Tibial artery (tissue), 4 donors: ENCODE data around the gene CCDC83.

Experiments used
- DNase-seq, 2 donors: peaks; one replicate each; pipeline ENCODE4 v3.0.0-alpha.2; 2019
- H3K27ac ChIP-seq, 2 donors: fragments of 200-600 bp; sonication (generic) in 1 of 2; 1 replicate in 1 of 2; 2 replicates in 1 of 2; pipeline ENCODE4 v1.5.1; 2018 to 2019; ENCODE audit warnings: mild to moderate bottlenecking in 1 of 2
- H3K27me3 ChIP-seq, 2 donors: fragments of 200-600 bp; sonication (generic) in 1 of 2; one replicate each; pipeline versions ENCODE4 v1.5.1 to v1.6.0; 2016 to 2019
- H3K36me3 ChIP-seq, 3 donors: fragments of 200-600 bp; sonication (generic) in 2 of 3; one replicate each; pipeline ENCODE4 v1.5.1; 2016 to 2019; ENCODE audit warnings: mild to moderate bottlenecking in 2 of 3
- H3K4me1 ChIP-seq, 4 donors: fragments of 200-600 bp; sonication (generic) in 2 of 4; 1 replicate in 3 of 4; 2 replicates in 1 of 4; pipeline ENCODE4 v1.5.1; 2016 to 2019
- H3K4me3 ChIP-seq, 2 donors: fragments of 200-600 bp; sonication (generic) in 1 of 2; 1 replicate in 1 of 2; 2 replicates in 1 of 2; pipeline ENCODE4 v1.5.1; 2018 to 2019; ENCODE audit warnings: mild to moderate bottlenecking in 2 of 2
- H3K9me3 ChIP-seq, 3 donors: fragments of 200-600 bp; sonication (generic) in 1 of 3; one replicate each; pipeline ENCODE4 v1.5.1; 2016 to 2019
- CTCF ChIP-seq, 2 experiments: fragments of 200-600 bp in 1 of 2; fragments of 450-650 bp in 1 of 2; IDR thresholded peaks; one replicate each; pipeline ENCODE4 v1.5.1; 2017 to 2019; ENCODE audit warnings: antibody characterized with exemption in 2 of 2, mild to moderate bottlenecking in 1 of 2, moderate library complexity in 1 of 2
- intact Hi-C: fragments of 100-400 bp; cut with DNase I; formaldehyde crosslinking; loops from one replicate; pipeline ENCODE4 v1.15.0; 2023; ENCODE audit warnings: low total_unique reads

The CCDC83 gene

GRCh38 chr11:85945788-85946187 lies 90.6 kb downstream of the CCDC83 start:
- Histone ChIP-seq H3K36me3 (no peaks in the 10 kb centered on the region), H3K4me1 (peaks cover 0 to 23% (median 15%) of the 10 kb centered on the region in 4 donors), H3K27ac (no peak overlapping the region), H3K4me3 (no peak overlapping the region), H3K27me3 (no peaks in the 10 kb centered on the region), H3K9me3 (no peaks in the 10 kb centered on the region)
- TF ChIP-seq CTCF (IDR thresholded peaks at IDR 0.05) = no peak
- DNase-seq = no peak
- intact Hi-C loops = no loop called here

DNA sequence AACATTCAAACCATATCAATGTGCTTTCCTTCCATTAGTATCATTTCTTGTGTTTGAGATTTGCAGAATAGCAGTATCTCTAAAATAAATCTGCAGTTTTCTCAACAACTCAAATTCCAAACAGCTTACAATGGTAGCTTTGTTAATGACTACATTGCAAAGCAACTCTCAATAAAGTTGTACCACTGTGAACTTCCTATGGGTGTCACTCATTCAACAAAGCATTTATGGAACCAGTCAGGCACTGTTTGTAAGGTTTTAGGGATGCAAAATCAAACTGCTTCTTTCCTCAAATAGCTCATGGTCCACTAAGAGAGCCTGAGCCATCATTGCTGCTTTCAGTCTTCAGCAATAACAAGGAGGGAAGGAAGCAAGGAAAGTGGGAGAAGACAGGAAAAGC lies 91.0 kb downstream of the CCDC83 start:
- intact Hi-C loops = no loop called here
- DNase-seq = no peak
- H3K36me3 ChIP-seq = no peaks in the 10 kb centered on the region
- no peak overlapping the region for H3K4me3 ChIP-seq
- no peak overlapping the region for H3K27ac ChIP-seq
- TF ChIP-seq CTCF (IDR thresholded peaks at IDR 0.05) = no peak
- H3K4me1 ChIP-seq = peaks cover 0 to 23% (median 15%) of the 10 kb centered on the region in 4 donors
- no peaks in the 10 kb centered on the region for H3K27me3 ChIP-seq
- H3K9me3 ChIP-seq = no peaks in the 10 kb centered on the region

DNA sequence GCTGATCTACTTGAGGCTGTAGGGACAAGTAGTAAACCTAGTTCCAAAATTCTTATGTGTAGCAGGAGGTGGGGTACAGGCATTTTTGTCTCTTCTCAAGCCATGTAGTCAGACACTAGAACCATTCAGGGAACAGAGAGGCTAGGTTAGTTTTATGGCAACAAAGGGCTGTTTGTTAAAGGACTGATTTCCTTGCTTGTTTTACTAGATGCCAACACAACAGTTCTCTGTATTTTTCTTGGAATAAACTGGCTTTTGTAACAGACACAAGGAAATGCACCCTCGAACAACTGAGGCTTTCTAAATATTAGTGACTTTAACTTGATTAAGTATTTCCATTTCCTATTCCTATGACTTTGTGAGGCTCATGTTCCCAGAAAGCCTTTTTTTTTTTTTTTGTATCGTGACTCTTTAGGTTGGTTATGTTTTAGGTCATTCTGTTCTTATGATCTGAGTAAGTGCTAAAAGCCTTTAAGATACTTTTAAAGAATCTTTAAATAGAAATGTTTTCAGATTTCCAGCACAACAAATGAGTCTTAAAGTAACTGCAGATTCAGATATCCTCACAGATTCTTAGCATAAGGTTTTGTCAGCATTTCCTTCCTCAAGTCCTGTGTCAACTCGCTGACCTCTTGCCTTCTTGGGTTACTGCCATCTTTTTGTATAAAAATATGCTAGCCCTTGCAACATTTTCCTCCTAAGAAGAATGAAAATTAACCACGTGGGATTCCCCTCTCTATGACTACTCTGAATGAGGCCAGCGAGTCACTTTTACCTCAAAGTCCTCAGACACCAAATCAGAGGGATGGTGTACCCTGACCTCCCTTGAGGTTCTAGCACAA lies 92.5 kb downstream of the CCDC83 start:
- H3K36me3 ChIP-seq = no peaks in the 10 kb centered on the region
- no peaks in the 10 kb centered on the region for H3K9me3 ChIP-seq
- peaks cover 0 to 23% (median 15%) of the 10 kb centered on the region in 4 donors for H3K4me1 ChIP-seq
- no peak for TF ChIP-seq CTCF (IDR thresholded peaks at IDR 0.05)
- intact Hi-C loops = no loop called here
- H3K27ac ChIP-seq = peak overlapping the region; percentile 31 to 38
- H3K27me3 ChIP-seq = no peaks in the 10 kb centered on the region
- H3K4me3 ChIP-seq = no peak overlapping the region
- peak in 1 of 2 donors; percentile 63 for DNase-seq

GRCh38 chr11:85948884-85949283 lies 93.7 kb downstream of the CCDC83 start:
- intact Hi-C loops = no loop called here
- no peaks in the 10 kb centered on the region for H3K9me3 ChIP-seq
- H3K4me3 ChIP-seq = no peak overlapping the region
- peaks cover 3 to 7% (median 4%) of the 10 kb centered on the region in 3 donors for H3K36me3 ChIP-seq
- peaks cover 0 to 27% (median 15%) of the 10 kb centered on the region in 4 donors for H3K4me1 ChIP-seq
- H3K27ac ChIP-seq = no peak overlapping the region
- H3K27me3 ChIP-seq = no peaks in the 10 kb centered on the region
- no peak for TF ChIP-seq CTCF (IDR thresholded peaks at IDR 0.05)
- DNase-seq = no peak

DNA sequence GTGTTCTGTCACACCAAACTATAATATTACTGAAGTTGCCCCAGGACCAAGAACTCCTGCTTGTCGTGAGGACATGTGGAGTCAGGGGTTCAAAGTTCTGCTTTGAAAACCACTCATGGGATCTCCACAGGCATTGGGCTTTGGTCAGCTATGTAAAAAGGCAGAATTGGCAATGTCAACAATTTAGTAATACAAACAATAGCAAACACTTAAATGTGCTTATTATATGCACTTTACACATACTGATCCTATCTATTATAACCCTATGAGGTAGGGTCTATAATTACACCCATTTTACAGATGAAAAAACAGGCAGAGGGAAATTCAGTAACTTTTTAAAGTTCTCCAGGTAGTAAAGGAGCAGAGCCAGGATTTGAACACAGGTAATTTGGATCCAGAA lies 94.6 kb downstream of the CCDC83 start:
- intact Hi-C loops = no loop called here
- TF ChIP-seq CTCF (IDR thresholded peaks at IDR 0.05) = no peak
- Histone ChIP-seq H3K36me3 (peaks cover 10 to 17% (median 10%) of the 10 kb centered on the region in 3 donors), H3K4me3 (no peak overlapping the region), H3K27me3 (no peaks in the 10 kb centered on the region), H3K4me1 (peaks cover 0 to 35% (median 17%) of the 10 kb centered on the region in 4 donors), H3K9me3 (no peaks in the 10 kb centered on the region), H3K27ac (no peak overlapping the region)
- DNase-seq = no peak
